A673 (cell line): ENCODE results near the gene GRID2. TPM values are rescaled to one million over a fixed set of nuclear protein-coding genes. Genes with fewer than 3 reads are reported as not detected.

Source experiments
- BruUV-seq: library from RNA; stranded (reverse); fragments of 400-500 nt; replicated peaks from 2 replicates; lab custom pipeline; 2021; lab: Mats Ljungman, UMichigan
- CTCF ChIA-PET: fragments of 300-600 bp; sonication (Branson Sonifier 250); formaldehyde crosslinking; loops from one replicate; lab custom pipeline; 2022; ENCODE audit warnings: antibody characterized with exemption; lab: Charles Lee
- POLR2A ChIA-PET: fragments of 300-600 bp; sonication (Branson Sonifier 250); formaldehyde crosslinking; loops from one replicate; lab custom pipeline; 2022; ENCODE audit warnings: antibody characterized with exemption; ENCODE audit not compliant: low non-redundant PET; lab: Charles Lee
- DNase-seq: peaks from one replicate; pipeline ENCODE4 v3.0.0-alpha.2; 2015; ENCODE audit warnings: low spot score
- H3K27ac ChIP-seq: fragments of 200-600 bp; sonication (generic); 2 replicates; pipeline ENCODE4 v1.5.1; 2016; ENCODE audit warnings: mixed run types, low read depth, mild to moderate bottlenecking, mixed read lengths, antibody characterized with exemption, low read length; ENCODE audit not compliant: poor library complexity, severe bottlenecking
- H3K27me3 ChIP-seq: fragments of 200-600 bp; sonication (generic); replicated peaks from 2 replicates; pipeline ENCODE4 v1.6.1; 2017; ENCODE audit warnings: mixed run types, low read depth, mild to moderate bottlenecking, mixed read lengths, antibody characterized with exemption, low read length; ENCODE audit not compliant: insufficient read depth, poor library complexity
- H3K36me3 ChIP-seq: fragments of 200-600 bp; sonication (generic); 2 replicates; pipeline ENCODE4 v1.6.1; 2016; ENCODE audit warnings: mixed run types, mild to moderate bottlenecking, mixed read lengths, antibody characterized with exemption, low read length; ENCODE audit not compliant: insufficient read depth, poor library complexity, severe bottlenecking
- H3K4me1 ChIP-seq: fragments of 200-600 bp; sonication (generic); 2 replicates; pipeline ENCODE4 v1.6.1; 2017; ENCODE audit warnings: mixed run types, mild to moderate bottlenecking, mixed read lengths, antibody characterized with exemption, low read length; ENCODE audit not compliant: insufficient read depth, poor library complexity, severe bottlenecking
- H3K4me3 ChIP-seq: fragments of 200-600 bp; sonication (generic); 2 replicates; pipeline ENCODE4 v1.5.1; 2016; ENCODE audit warnings: low read depth, mixed run types, mild to moderate bottlenecking, mixed read lengths, low read length; ENCODE audit not compliant: poor library complexity, severe bottlenecking
- H3K9me3 ChIP-seq: fragments of 200-600 bp; sonication (generic); 2 replicates; pipeline ENCODE4 v1.6.1; 2016; ENCODE audit warnings: mixed run types, low read depth, mild to moderate bottlenecking, mixed read lengths, antibody characterized with exemption, low read length; ENCODE audit not compliant: poor library complexity, severe bottlenecking
- CTCF ChIP-seq: fragments of 300-800, 200-600 bp; sonication (generic); conservative IDR thresholded peaks from 2 replicates; pipeline ENCODE4 v1.5.1; 2017; ENCODE audit warnings: low read depth, mild to moderate bottlenecking, antibody characterized with exemption, low read length, moderate library complexity, mixed read lengths
- EZH2 ChIP-seq: fragments of 200-600 bp; sonication (generic); IDR thresholded peaks from 2 replicates; pipeline ENCODE4 v1.6.1; 2017; ENCODE audit warnings: borderline replicate concordance, low read depth, mild to moderate bottlenecking, mixed read lengths, antibody characterized with exemption, low read length; ENCODE audit not compliant: poor library complexity, severe bottlenecking
- intact Hi-C: fragments of 100-400 bp; cut with micrococcal nuclease; formaldehyde crosslinking; loops from one replicate; pipeline ENCODE4 v1.10.0; 2022; ENCODE audit not compliant: unreplicated experiment
- total RNA-seq: library from RNA; stranded (reverse); gene quantifications from 2 replicates; pipeline ENCODE4 v1.2.3, GENCODE V29; 2021

The GRID2 gene
- total RNA-seq, 1 experiment from 2014 or later = not detected

- Histone ChIP-seq H3K9me3 (no peaks in the 10 kb centered on the region), H3K36me3 (no peaks in the 10 kb centered on the region), H3K4me3 (no peak overlapping the region), H3K27me3 (no peaks in the 10 kb centered on the region), H3K27ac (no peak overlapping the region), H3K4me1 (no peaks in the 10 kb centered on the region)
- POLR2A ChIA-PET = no interaction called here
- TF ChIP-seq EZH2 (no peak), CTCF (no peak)
- intact Hi-C loops = no loop called here
- DNase-seq = no peak
- no TSS peak for BruUV-seq
- CTCF ChIA-PET = no interaction called here
Measured at GRCh38 chr4:93654211-93654610, 1350.4 kb downstream of the GRID2 start.

DNA sequence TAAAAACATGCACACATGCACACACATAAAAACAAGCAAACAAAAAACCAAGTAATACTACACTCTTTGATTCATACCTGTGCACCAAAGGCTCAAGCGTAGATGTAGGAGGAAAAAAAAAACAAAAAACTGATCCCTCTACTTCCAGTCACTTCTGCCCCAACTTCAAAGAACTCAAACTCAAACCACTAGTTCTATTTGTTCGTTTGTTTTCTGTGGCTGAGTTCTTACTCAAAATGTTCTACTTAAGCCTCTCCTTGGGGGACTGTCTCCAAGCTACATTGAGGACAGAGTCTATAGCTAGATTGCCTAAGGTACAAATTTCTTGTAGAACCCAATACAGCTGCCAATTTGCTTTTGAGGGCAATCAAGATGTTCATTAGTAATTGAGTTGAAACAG lies 1353.8 kb downstream of the GRID2 start:
- Histone ChIP-seq H3K27ac (no peak overlapping the region), H3K4me1 (no peaks in the 10 kb centered on the region), H3K27me3 (no peaks in the 10 kb centered on the region), H3K4me3 (no peak overlapping the region), H3K9me3 (no peaks in the 10 kb centered on the region), H3K36me3 (no peaks in the 10 kb centered on the region)
- CTCF ChIA-PET = no interaction called here
- intact Hi-C loops = no loop called here
- DNase-seq = no peak
- BruUV-seq = no TSS peak
- no peak for TF ChIP-seq CTCF
- no peak for TF ChIP-seq EZH2
- POLR2A ChIA-PET = no interaction called here

DNA sequence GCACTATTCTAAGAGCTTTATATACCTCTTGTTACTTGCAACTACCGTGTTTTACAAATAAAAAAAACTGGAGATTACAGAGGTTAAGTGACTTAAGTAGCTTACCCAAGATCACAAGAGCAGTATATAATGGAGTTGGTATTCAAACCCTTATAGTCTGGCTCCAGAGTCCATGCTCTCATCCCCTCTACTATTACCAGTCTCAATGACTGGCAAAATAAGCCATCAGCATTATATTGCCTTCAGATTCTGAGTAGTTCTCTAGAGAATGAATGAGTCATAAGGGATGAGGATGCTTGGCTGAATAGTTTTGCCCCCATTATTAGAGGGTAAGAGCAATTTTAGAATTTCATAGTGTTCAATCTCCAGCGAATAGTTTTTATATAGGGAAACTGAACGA lies 1354.7 kb downstream of the GRID2 start:
- no peak for TF ChIP-seq EZH2
- no peak for TF ChIP-seq CTCF
- BruUV-seq = no TSS peak
- ChIA-PET POLR2A (no interaction called here), CTCF (no interaction called here)
- intact Hi-C loops = no loop called here
- Histone ChIP-seq H3K4me1 (no peaks in the 10 kb centered on the region), H3K9me3 (no peaks in the 10 kb centered on the region), H3K36me3 (no peaks in the 10 kb centered on the region), H3K27me3 (no peaks in the 10 kb centered on the region), H3K4me3 (no peak overlapping the region), H3K27ac (no peak overlapping the region)
- DNase-seq = peak; percentile 10
